ENCODE measurements around the gene GANC.

Gene GANC

GRCh38 chr15:42329992-42330391, 57.0 kb downstream of the GANC start:
- DNase-seq: no peak
- H2AFZ ChIP-seq (ENCODE audit: low read length): no peak overlapping the region
- H3K27me3 ChIP-seq (replicated peaks; ENCODE audit: insufficient read depth, low read length): no peaks in the 10 kb centered on the region
- H3K27ac ChIP-seq (ENCODE audit: low read length): no peak overlapping the region
- no peaks in the 10 kb centered on the region for H3K9me2 ChIP-seq (replicated peaks; ENCODE audit: insufficient read depth, low read length)
- no peaks in the 10 kb centered on the region for H3K9me3 ChIP-seq (replicated peaks; ENCODE audit: insufficient read depth, low read length)
- no peaks in the 10 kb centered on the region for H3F3A ChIP-seq (ENCODE audit: insufficient read depth, low read length)
- H3K36me3 ChIP-seq (replicated peaks; ENCODE audit: insufficient read depth, low read length): no peaks in the 10 kb centered on the region
- no peak overlapping the region for H3K9ac ChIP-seq (ENCODE audit: low read length)
- TF ChIP-seq EZH2phosphoT487 (IDR thresholded peaks at IDR 0.05; ENCODE audit: low read length) (no peak), CTCF (IDR thresholded peaks at IDR 0.05; ENCODE audit: low read length) (no peak), EZH2 (optimal IDR thresholded peaks at IDR 0.05; ENCODE audit: low read depth, low read length) (no peak)
- no peaks in the 10 kb centered on the region for H4K20me1 ChIP-seq (ENCODE audit: insufficient read depth, low read length)
- no peak overlapping the region for H3K4me2 ChIP-seq (ENCODE audit: low read depth, low read length)
- H3K79me2 ChIP-seq (ENCODE audit: low read length): no peaks in the 10 kb centered on the region
- no peaks in the 10 kb centered on the region for H3K4me1 ChIP-seq (ENCODE audit: low read length)
- no peak overlapping the region for H3K4me3 ChIP-seq (ENCODE audit: low read length)

- TF ChIP-seq EZH2 (optimal IDR thresholded peaks at IDR 0.05; ENCODE audit: low read depth, low read length) (no peak), CTCF (IDR thresholded peaks at IDR 0.05; ENCODE audit: low read length) (no peak)
- H3K9me2 ChIP-seq (replicated peaks; ENCODE audit: insufficient read depth, low read length): no peaks in the 10 kb centered on the region
- no peak overlapping the region for H2AFZ ChIP-seq (ENCODE audit: low read length)
- H3K9ac ChIP-seq (ENCODE audit: low read length): no peak overlapping the region
- H3K27ac ChIP-seq (ENCODE audit: low read length): no peak overlapping the region
- H3F3A ChIP-seq (ENCODE audit: insufficient read depth, low read length): no peaks in the 10 kb centered on the region
- no peaks in the 10 kb centered on the region for H3K36me3 ChIP-seq (replicated peaks; ENCODE audit: insufficient read depth, low read length)
- no peak overlapping the region for H3K4me2 ChIP-seq (ENCODE audit: low read depth, low read length)
- DNase-seq: no peak
- no peaks in the 10 kb centered on the region for H3K4me1 ChIP-seq (ENCODE audit: low read length)
- H4K20me1 ChIP-seq (ENCODE audit: insufficient read depth, low read length): no peaks in the 10 kb centered on the region
- H3K9me3 ChIP-seq (replicated peaks; ENCODE audit: insufficient read depth, low read length): no peaks in the 10 kb centered on the region
- no peaks in the 10 kb centered on the region for H3K27me3 ChIP-seq (replicated peaks; ENCODE audit: insufficient read depth, low read length)
- no peak overlapping the region for H3K4me3 ChIP-seq (ENCODE audit: low read length)
- H3K79me2 ChIP-seq (ENCODE audit: low read length): no peaks in the 10 kb centered on the region
Measured at GRCh38 chr15:42331235-42331634, 58.2 kb downstream of the GANC start.

GRCh38 chr15:42332331-42332730, 59.3 kb downstream of the GANC start:
- DNase-seq: no peak
- H3F3A ChIP-seq (ENCODE audit: insufficient read depth, low read length): no peaks in the 10 kb centered on the region
- no peak overlapping the region for H3K9ac ChIP-seq (ENCODE audit: low read length)
- no peak overlapping the region for H3K4me3 ChIP-seq (ENCODE audit: low read length)
- no peaks in the 10 kb centered on the region for H3K4me1 ChIP-seq (ENCODE audit: low read length)
- H4K20me1 ChIP-seq (ENCODE audit: insufficient read depth, low read length): no peaks in the 10 kb centered on the region
- H2AFZ ChIP-seq (ENCODE audit: low read length): no peak overlapping the region
- no peaks in the 10 kb centered on the region for H3K79me2 ChIP-seq (ENCODE audit: low read length)
- H3K9me2 ChIP-seq (replicated peaks; ENCODE audit: insufficient read depth, low read length): no peaks in the 10 kb centered on the region
- no peak for TF ChIP-seq CTCF (IDR thresholded peaks at IDR 0.05; ENCODE audit: low read length)
- no peak for TF ChIP-seq EZH2phosphoT487 (IDR thresholded peaks at IDR 0.05; ENCODE audit: low read length)
- no peak for TF ChIP-seq EZH2 (optimal IDR thresholded peaks at IDR 0.05; ENCODE audit: low read depth, low read length)
- H3K27ac ChIP-seq (ENCODE audit: low read length): no peak overlapping the region
- no peak overlapping the region for H3K4me2 ChIP-seq (ENCODE audit: low read depth, low read length)
- no peaks in the 10 kb centered on the region for H3K36me3 ChIP-seq (replicated peaks; ENCODE audit: insufficient read depth, low read length)
- H3K9me3 ChIP-seq (replicated peaks; ENCODE audit: insufficient read depth, low read length): no peaks in the 10 kb centered on the region
- H3K27me3 ChIP-seq (replicated peaks; ENCODE audit: insufficient read depth, low read length): no peaks in the 10 kb centered on the region

Measured in MM.1S (cell line).